ENCODE measurements around the gene ADISSP.
"Not testable (repeated sequence)": the region's sequence is repeated elsewhere in the genome, so short reads cannot be mapped to it uniquely, and the experiment has no call there.

The ADISSP gene

DNA sequence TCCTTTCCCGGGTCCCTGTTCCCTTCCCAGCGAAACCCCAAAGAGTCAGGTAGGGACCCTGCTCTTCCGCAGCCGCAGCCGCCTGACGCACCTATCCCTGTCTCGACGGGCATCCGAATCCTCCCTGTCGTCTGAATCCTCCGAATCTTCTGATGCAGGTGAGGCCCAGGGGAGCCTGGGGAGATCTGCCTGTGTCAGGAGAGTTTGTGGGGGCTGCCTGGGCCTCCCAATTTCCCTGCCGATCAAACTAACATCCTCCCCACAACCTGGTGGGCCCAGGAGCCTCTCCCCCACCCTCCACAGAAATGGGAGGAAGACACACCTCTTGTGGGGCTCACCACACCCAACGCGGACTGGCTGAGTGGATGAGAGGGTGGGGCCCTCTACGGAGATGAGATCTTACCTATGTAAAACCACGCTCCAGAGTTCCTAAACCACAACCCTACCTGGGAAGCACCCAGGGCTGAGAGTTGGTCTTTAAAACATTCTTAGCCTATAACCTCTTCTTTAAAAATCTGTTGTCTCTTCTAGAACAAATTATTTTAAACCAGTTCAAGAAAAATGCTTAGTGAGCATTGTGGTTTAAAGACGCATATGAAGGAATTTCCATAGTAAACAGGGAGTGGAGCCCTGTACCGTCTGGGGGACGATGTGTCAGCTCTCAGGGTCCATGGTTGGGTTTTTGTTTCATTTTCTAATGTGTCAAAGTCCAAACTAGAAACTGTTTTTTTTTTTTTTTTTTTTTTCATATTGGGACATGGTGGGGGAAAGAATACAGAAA is 30.2 kb upstream of the ADISSP start:
- no peak for DNase-seq

GRCh38 chr20:3797226-3797545 is 29.6 kb upstream of the ADISSP start:
- no peak for DNase-seq

DNA sequence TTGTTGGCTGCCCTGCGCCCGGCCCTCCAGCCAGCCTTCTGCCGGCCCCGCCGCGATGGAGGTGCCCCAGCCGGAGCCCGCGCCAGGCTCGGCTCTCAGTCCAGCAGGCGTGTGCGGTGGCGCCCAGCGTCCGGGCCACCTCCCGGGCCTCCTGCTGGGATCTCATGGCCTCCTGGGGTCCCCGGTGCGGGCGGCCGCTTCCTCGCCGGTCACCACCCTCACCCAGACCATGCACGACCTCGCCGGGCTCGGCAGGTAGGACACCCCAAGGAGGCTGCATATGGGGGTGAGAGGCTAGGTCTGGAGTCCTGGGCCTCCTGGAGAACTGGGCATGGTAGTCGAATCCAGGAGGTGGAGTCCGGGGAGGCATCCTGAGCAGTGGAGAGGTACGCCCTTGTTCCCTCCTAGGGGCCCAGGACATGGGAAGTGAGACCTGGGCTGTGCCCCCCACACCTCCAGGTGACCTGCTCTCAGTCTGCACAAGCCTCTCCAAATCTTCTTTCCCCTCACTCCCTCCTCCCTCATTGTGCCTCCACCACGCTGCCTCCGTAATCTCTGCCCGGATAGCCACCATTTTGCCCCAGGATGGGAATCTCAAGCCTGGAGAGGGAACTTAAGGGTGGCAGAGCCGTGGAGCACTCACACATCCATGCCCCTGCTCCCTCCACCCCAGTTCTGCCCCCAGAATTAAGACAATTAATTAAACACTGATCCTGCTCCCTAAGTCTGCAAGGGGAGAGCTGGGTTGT is 29.1 kb upstream of the ADISSP start:
- no peak for DNase-seq

DNA sequence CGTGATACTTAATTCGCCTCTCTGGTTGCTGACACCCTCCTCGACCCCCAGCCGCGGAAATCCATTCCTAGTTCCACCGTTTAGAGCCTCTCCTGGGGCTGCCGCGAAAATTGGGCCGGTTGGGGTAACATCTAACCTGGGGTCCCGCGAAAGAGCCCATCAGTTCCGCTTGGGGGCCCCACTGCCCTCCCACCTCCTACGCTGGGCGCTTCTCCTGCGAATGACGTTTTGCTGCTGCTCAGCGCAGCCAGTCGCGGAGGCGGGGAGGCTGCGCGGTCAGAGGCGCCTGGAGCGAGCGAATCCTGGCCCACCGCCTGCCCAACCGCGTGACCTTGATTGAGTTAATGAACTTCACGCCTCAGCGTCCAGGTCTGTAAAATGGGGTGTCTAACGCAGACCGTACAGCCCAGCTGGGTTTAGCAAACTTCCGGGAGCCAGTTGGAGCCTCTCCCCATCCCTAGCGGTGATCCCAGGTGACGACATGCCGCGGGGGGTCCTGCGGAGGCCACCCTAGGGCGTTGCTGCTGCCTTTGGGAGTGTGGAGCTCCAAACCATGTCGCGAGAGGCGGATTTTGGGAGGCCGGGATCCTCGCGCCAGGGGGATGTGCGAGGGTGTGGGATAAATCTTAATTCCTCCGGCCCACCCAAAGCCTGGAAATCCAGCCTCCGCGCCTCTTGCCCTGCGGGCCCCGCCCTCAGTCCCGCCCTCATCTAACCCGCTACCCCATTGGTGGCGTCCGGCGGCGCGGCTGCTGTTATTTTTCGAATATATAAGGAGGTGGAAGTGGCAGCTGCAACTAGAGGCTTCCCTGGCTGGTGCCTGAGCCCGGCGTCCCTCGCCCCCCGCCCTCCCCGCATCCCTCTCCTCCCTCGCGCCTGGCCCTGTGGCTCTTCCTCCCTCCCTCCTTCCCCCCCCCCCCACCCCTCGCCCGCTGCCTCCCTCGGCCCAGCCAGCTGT is 28.2 kb upstream of the ADISSP start, which contains the start of gene CDC25B:
CDC25B (plus strand) TSS at position 800 of the 958 bp plus-strand sequence. CDS start 222 bp downstream, outside the sequence.
- DNase-seq: peak; percentile 89

DNA sequence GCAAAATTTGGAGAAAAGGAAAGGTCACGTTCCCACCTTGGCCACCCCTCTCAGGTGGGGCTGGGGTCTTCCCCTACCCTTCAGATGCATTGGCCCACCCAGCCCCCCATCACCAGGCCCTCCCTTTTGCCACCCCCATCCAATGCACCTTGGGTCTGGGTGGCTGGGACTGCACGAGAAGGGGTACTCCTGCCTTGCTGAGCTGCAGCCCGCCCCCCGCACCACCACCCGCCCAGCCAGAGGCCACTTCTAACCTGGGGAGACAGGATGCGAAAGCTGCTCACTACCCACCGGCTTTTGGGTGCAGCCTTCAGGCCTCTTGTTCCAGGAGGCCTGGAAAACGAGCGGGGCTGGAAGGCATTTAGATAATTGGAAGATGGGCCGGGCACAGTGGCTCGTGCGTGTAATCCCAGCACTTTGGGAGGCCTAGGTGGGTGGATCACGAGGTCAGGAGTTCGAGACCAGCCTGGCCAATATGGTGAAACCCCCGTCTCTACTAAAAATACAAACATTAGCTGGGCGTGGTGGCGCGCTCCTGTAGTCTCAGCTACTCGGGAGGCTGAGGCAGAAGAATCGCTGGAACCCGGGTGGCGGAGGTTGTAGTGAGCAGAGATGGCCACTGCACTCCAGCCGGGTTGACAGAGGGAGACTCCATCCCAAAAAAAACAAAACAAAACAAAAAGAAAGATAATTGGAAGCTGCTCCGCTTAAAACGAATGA is 27.3 kb upstream of the ADISSP start:
- DNase-seq: no peak

- DNase-seq: not testable (repeated sequence)
These were observed 26.6 kb upstream of the ADISSP start for GRCh38 chr20:3794168-3794567.

GRCh38 chr20:3789201-3789600 is 21.6 kb upstream of the ADISSP start:
- not testable (repeated sequence) for DNase-seq

DNA sequence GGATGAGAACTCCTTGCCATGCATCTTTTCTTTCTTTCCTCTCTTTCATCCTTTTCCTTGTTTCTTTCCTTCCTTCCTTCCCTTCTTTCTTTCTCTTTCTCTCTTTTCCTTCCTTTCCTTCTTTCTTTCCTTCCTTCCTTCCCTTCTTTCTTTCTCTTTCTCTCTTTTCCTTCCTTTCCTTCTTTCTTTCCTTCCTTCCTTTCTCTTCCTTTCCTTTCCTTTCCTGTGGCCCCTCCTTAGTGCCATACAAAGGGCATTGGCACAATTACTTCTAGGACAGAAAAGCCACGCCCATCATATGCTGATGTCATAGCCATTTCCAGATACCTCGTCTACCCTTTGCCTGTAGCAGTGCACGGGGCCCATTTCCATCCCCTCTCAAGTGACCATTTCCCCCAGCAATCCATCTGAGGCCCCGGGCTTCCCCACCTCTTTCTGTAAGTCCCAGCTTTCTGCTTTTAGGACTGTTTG is 21.2 kb upstream of the ADISSP start:
- DNase-seq: no peak

- peak; percentile 23 for DNase-seq
These were observed 19.9 kb upstream of the ADISSP start for GRCh38 chr20:3787324-3788014.

DNA sequence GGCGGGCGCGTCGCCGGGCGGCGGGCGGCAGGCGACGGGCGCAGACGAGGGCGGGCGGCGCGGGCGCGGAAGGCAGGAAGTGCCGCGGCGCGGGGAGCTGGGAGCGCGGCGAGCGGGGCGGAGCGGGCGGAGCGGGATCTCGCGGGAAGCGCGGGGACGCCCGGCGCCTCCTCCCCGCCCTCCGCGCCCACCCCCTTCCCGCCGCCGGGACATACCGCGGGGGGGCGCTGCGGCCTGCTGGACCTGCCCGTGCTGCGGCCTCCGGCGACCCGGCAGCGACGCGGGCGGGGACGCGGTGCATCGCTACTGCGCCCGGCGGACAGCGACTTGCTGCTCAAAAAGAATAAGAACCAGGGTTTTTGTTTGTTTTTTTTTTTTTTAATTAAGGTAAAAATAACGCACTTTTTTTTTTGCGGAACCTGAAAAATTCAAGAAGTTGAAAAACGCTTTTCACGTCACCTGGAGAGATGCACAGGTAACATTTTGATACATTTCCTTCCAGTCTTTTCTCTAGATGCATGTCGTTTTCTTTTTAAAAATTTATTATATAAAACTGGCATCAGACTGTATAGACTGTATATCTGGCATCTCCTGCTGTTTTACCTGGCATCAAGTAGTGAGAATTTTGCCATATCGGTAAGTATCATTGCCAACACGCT is 19.2 kb upstream of the ADISSP start, which contains the start of gene CENPB:
CENPB (minus strand) TSS at position 76 of the 659 bp plus-strand sequence. CDS start 257 bp downstream, outside the sequence.
- DNase-seq: peak; percentile 79

- peak; percentile 38 for DNase-seq
These were observed 18.6 kb upstream of the ADISSP start for GRCh38 chr20:3786126-3786484.

GRCh38 chr20:3785240-3786125 is 17.9 kb upstream of the ADISSP start:
- no peak for DNase-seq

DNA sequence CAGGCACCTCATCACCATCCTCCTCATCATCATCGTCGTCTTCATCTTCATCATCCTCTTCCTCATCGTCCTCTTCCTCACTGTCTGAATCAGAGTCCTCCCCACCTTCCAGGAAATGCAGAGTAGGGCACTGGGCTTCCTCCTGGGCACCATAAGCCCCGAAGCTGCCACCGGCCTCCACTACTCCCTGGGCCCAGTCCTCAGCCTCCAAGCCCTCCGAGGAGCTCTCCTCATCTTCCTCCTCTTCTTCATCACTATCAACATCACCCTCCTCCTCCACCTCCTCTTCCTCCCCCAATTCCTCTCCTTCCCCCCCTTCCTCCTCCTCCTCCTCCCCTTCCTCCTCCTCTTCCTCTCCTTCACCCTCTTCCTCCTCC is 17.3 kb upstream of the ADISSP start:
- DNase-seq: no peak

DNA sequence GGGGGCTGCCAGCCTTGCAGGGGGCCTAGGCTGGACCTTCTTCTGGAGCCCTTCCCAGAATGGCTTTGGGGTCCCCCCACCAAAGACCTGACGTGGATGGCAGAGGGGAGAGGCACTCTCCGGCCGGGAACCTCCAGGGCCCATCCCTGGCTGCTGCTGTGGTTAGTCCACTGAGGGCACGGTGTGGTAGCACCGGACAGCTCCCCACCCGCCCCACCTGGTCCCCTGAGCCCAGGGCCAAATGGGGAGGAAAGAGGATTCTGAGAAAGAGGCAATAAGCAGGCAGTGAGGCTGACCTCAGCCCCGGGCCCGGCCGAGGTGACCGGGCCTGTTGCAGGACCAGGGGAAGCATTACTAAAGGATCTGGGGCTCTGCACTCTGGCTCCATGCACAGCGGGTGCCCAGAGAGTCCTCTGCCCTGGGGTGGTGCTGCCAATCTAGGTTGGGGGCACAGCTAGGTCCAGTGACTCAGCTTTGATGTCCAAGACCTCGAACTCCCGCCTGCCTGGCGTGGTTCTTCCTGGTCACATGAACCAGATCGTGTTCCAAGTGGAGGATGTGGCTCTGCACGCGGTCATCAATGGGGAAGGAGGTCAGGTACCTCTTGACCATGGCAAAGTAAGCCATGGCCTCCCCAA is 16.8 kb upstream of the ADISSP start:
- DNase-seq: no peak

- no peak for DNase-seq
These were observed 16.1 kb upstream of the ADISSP start for GRCh38 chr20:3783511-3784195.

- DNase-seq: no peak
These were observed 15.5 kb upstream of the ADISSP start for GRCh38 chr20:3783068-3783489.

DNA sequence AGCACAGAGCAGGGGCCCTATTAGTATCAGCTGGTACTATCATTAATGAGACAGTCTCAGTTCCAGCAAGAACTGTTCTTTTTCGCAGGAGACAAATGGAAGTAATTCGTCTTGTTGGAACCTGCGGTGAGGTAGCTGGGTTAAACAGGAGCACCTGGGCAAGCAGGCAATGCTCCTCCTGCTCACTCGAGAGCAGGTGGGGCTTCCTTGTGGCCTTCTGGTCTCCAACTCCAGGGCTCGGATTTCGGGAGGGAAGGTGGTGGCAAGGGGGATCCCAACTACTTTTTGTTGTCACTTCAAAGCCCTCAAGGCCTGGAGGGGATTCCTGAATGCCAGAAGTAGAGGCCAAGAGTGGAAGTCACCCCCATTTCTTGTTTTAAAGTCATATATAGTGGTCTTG is 15.0 kb upstream of the ADISSP start:
- no peak for DNase-seq

GRCh38 chr20:3781153-3781910 is 13.8 kb upstream of the ADISSP start, which contains the start of gene SPEF1:
TSS of gene SPEF1 (minus strand) at chr20:3781448. CDS start at chr20:3781287, 161 bp downstream.
- DNase-seq: peak; percentile 94
